NCI-H345 treated with DMSO at 0.1 percent for 48 hours (cell line): ENCODE measurements around the gene UBE2F.

ENCODE experiments used
- DNase-seq: peaks from one replicate; lab custom pipeline; 2025; ENCODE audit not compliant: unreplicated experiment; lab: John Stamatoyannopoulos, UW

Gene UBE2F

GRCh38 chr2:238069021-238069709 lies 102.4 kb downstream of the UBE2F start:
- DNase-seq: no peak

GRCh38 chr2:238069877-238070276 lies 103.1 kb downstream of the UBE2F start:
- no peak for DNase-seq

DNA sequence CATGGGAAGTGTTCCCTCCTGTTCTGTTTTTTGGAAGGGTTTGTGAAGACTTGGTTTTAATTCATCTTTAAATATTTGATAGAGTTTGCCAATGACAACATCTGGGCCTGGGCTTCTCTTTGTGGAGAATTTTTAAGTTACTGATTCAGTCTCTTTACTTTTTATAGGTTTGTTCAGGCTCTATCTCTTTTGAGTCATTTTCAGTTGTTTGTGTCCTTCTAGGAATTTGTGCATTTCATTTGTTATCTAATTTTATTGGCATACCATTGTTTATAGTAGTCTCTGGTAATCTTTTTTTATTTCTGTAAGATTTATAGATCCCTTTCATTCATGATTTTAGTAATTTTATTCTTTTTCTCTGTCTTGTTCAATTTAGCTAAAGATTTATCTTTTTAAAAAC lies 108.6 kb downstream of the UBE2F start:
- DNase-seq: no peak

- DNase-seq: no peak
These were observed 110.5 kb downstream of the UBE2F start for GRCh38 chr2:238077292-238077691.

- DNase-seq: no peak
These were observed 113.1 kb downstream of the UBE2F start for GRCh38 chr2:238079874-238080327.

- DNase-seq: no peak
These were observed 113.7 kb downstream of the UBE2F start for GRCh38 chr2:238080518-238080917.

DNA sequence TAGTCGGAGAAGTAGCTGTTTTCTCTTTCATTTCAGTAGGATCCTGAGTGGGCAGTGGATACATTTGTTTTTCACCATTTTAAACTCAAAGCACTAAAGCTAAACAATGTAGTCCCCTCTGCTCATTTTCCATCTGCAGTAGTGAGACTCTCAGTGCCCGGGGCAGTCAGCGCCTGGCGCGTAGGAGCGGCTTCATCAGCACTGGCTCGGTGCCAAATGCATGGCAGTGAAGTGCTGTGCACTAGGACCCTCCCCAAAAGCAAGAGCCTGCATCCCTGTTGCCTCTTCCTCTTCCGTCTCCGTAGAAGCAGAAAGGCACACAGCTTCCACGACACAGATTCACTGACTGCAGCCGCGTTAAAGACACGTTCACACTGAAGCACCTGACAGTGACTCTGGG lies 114.3 kb downstream of the UBE2F start:
- DNase-seq: peak; percentile 39

GRCh38 chr2:238081561-238081960 lies 114.7 kb downstream of the UBE2F start:
- DNase-seq: no peak

GRCh38 chr2:238082151-238082550 lies 115.3 kb downstream of the UBE2F start:
- DNase-seq: no peak

DNA sequence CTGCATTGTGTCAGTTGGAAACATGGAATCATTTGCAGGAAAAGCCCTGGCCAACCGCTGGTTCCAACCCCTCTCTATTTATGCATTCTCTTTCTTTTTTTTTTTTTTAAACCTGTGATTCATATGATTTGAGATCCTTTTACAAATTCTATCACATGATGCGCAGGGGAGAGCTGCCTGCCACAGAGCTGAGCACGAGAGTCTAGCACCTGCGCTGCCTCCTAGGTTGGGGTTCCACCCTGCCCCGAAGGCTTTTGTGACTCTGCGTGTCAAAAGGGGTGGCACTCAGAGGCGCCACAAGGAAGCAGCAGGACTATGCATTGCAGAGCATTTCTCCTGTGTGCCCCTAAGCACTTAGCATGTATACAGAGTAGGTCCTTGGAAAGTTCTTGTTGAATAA lies 116.0 kb downstream of the UBE2F start:
- no peak for DNase-seq

DNA sequence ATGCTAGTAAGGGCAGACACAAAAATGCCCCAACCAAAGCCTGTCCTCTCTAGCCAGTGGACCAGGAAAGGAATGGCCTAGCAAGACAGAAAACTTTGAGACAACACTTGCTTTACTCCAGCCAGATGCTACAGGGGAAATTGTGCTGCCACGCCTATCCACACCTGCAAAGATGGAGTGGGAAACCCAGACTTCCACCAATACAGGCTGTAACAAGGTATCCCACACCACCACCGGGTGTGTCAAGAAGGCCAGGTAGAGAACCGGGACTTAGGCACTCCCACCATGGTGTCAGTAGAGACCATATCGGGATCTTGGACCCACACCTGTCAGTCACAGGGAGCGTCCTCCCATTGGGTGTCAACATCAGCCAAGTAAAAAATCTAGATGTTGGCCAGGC lies 117.1 kb downstream of the UBE2F start:
- no peak for DNase-seq

GRCh38 chr2:238084761-238085160 lies 117.9 kb downstream of the UBE2F start:
- DNase-seq: no peak

DNA sequence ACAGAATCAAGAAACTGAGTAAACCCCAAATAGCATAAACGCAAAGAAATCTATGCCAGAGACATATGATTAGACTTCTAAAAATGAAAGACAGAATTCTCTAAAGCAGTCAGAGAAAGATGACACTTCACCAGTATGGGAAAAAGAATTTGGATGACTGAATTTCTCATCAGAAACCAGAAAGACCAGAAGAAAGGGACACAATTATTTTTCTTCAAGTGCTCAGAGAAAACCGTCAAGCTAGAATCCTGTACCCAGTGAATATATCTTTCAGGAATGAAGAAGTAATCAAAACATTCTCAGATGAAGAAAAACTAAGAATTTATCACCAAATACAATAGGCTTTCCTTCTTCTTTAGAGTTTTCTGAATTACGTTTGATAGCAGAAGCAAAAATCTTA lies 119.1 kb downstream of the UBE2F start:
- DNase-seq: no peak

- DNase-seq: no peak
These were observed 120.4 kb downstream of the UBE2F start for GRCh38 chr2:238087211-238087610.

DNA sequence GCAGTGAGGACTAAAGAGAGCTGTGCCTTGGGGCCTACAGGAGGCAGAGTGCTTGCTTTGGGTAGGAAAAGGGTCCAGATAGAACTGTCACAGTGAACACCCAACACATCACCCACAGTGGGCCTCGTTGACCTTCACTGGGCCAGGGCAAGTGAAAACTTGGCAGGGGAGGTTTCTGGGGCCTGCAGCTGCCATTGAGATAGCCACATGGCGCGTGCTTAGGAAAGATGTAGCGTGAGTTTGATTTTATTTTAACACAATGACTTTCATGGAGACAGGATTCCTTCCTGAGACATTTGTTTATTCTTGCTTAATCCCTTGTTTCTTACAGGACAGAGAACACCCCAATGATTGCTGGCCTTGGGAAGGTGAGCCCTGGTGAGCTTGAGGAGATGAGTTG lies 124.1 kb downstream of the UBE2F start:
- DNase-seq: no peak

DNA sequence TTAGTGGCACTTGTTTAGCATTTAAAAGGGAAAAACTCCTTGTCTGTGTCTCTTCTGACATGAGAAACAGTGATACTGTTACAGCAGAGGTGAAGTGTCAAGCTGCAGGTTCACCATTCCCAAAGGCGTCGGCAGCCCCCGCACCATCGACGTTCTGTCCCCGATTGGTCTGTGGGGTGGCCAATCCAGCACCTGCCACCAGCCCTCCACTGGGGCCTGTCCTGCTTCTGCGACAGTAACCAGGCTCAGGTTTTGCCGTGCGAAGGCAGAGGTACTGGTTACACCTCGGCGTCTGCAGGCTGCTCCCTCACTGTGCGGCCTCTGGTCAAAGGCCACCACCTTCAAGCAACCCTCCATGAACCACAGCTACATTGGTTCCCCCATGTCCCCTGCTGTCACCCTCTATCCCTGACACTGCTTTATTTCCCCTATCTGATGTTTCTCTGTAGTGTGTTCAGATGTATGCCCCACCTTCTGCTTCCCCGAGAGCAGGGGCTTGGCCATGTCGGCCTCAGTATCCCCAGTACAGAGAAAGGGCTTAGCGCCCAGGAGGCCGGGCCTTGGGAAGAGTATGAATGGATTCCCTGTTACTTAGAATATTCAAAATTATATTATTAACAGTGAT lies 124.7 kb downstream of the UBE2F start:
- no peak for DNase-seq
